Kidney epithelial cell (primary cell): ENCODE measurements around the gene MYO1D. TPM values are rescaled to one million over a fixed set of nuclear protein-coding genes. Genes with fewer than 3 reads are reported as not detected.
A peak's percentile ranks its signal among the peaks of the same experiment; 100 is the strongest.
"Not testable (repeated sequence)": the region's sequence is repeated elsewhere in the genome, so short reads cannot be mapped to it uniquely, and the experiment has no call there.

ENCODE experiments used
- DNase-seq: peaks from one replicate; pipeline ENCODE4 v3.0.0-alpha.2; 2010; ENCODE audit warnings: low read depth
- H3K27me3 ChIP-seq: 2 replicates; pipeline ENCODE4 v1.6.0; 2011; ENCODE audit warnings: low read length; ENCODE audit not compliant: control insufficient read depth, insufficient read depth
- H3K36me3 ChIP-seq: 2 replicates; pipeline ENCODE4 v1.5.1; 2011; ENCODE audit warnings: low read length; ENCODE audit not compliant: control insufficient read depth, insufficient read depth
- H3K4me3 ChIP-seq: 2 replicates; pipeline ENCODE4 v1.5.1; 2011; ENCODE audit warnings: low read depth, mild to moderate bottlenecking, control low read depth, low read length
- total RNA-seq: library from RNA; depleted of rRNA; stranded (reverse); fragments of >200 nt; gene quantifications from 2 replicates; pipeline ENCODE4 v1.2.3, GENCODE V29; 2015
- TF ChIP-seq, protein P1 (sequence below): IDR thresholded peaks from 2 replicates; pipeline ENCODE4 v1.5.1; 2011; ENCODE audit warnings: mild to moderate bottlenecking, moderate library complexity, low read length, control low read depth, inconsistent platforms; ENCODE audit not compliant: insufficient read depth, poor library complexity, severe bottlenecking

The MYO1D gene
- total RNA-seq, 1 donor from 2014 or later: 95.5 TPM

DNA sequence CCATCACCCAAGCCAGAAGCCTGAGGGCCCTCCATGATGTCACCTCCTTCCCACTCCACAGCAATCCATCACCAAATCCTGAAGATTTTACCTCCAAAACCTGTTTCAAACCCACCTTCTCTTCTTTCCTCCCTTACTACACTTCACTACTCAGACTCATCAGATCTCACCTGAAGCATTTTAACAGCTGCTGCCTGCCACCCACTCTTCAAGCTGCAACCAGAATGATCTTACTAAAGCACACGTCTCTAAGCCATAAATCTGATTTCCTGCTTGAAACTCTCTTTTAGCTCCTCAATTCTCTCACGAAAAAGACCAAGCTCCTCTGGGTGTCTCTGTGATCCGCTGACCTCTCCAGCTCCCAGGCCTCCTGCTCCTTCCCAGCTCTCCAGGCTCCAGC lies 343.6 kb downstream of the MYO1D start:
- Histone ChIP-seq H3K4me3 (no peak overlapping the region), H3K27me3 (no peaks in the 10 kb centered on the region), H3K36me3 (no peaks in the 10 kb centered on the region)
- no peak for DNase-seq
- TF ChIP-seq, protein P1, sequence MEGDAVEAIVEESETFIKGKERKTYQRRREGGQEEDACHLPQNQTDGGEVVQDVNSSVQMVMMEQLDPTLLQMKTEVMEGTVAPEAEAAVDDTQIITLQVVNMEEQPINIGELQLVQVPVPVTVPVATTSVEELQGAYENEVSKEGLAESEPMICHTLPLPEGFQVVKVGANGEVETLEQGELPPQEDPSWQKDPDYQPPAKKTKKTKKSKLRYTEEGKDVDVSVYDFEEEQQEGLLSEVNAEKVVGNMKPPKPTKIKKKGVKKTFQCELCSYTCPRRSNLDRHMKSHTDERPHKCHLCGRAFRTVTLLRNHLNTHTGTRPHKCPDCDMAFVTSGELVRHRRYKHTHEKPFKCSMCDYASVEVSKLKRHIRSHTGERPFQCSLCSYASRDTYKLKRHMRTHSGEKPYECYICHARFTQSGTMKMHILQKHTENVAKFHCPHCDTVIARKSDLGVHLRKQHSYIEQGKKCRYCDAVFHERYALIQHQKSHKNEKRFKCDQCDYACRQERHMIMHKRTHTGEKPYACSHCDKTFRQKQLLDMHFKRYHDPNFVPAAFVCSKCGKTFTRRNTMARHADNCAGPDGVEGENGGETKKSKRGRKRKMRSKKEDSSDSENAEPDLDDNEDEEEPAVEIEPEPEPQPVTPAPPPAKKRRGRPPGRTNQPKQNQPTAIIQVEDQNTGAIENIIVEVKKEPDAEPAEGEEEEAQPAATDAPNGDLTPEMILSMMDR: no peak

DNA sequence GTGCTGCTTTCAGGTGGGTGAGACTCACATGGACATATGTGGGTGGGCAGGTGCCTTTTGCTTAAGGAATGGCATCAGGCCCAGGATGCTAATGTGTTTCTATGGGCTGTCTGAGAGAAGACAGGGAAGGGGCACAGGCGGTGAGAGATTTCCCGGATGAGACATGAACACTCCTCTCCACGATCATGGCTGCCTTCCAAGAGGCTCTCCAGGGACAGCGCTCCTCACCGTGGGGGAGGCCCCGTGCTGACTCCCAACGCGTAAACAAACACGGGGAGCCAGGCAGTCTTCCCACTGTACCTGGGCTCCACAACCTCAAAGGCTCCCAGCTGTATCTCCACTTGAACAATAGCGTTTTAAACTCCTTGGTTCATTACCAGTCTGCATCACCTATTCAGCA lies 347.3 kb downstream of the MYO1D start:
- no peaks in the 10 kb centered on the region for H3K27me3 ChIP-seq
- H3K36me3 ChIP-seq: no peaks in the 10 kb centered on the region
- H3K4me3 ChIP-seq: no peak overlapping the region
- TF ChIP-seq, protein P1: no peak
- DNase-seq: no peak

DNA sequence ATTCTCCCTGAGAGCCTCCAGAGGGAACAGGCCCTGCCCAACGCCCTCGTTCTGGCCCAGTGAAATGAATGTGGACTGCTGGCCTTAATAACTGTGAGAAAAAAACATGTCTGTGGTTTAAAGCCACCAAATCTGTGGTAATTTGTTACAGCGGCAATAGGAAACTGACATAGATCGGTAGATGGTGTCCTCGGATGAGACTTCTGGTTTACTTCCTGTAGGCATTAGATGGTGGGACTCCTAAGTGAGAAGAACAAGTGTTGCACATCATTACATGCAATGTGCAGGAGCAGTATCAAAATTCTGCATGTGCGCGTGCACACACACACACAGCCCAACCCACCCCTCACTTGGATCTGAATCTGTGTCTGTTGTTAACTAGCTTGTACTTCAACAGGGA lies 348.1 kb downstream of the MYO1D start:
- no peak overlapping the region for H3K4me3 ChIP-seq
- DNase-seq: no peak
- TF ChIP-seq, protein P1: no peak
- no peaks in the 10 kb centered on the region for H3K36me3 ChIP-seq
- no peaks in the 10 kb centered on the region for H3K27me3 ChIP-seq

DNA sequence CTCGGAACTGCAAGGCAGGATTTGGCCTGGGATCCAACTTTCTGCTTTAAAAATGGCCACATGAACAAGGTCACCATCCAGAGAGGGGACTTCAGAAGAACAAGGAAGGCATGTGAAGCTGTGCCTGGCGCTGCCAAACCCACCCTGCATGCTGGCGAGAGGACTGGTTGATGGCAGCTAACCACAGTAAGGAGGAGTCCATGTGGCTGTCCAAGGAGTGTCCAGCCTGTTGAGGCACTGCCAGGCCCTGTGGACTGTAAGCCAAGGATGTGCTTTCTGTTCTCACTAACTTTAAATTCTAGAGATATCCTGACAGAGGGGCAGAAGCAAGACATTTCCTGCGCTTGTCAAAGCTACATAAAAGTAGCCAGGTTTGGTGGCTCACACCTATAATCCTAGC lies 349.8 kb downstream of the MYO1D start:
- no peak for DNase-seq
- no peaks in the 10 kb centered on the region for H3K27me3 ChIP-seq
- no peak overlapping the region for H3K4me3 ChIP-seq
- TF ChIP-seq, protein P1: no peak
- H3K36me3 ChIP-seq: no peaks in the 10 kb centered on the region

DNA sequence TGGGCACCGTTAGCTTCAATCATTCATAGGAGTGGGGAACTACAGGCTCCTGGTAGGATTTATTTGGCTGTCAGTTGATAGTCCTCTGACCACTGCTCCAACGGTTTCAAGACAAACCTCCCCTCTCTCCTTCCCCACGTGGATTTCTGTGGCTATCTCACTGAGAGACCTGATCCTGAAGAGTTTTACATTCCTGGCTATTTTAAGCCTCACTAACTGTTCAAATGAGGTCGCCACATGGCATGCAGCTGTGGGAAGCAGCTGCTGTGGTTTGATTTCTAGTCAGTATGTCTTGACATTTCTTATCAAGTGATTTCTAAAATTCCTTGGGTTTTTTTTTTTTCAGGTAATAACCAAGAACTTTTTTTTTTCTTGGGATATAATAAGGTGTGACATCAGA lies 351.8 kb downstream of the MYO1D start:
- peak; percentile 38 for DNase-seq
- Histone ChIP-seq H3K4me3 (no peak overlapping the region), H3K36me3 (no peaks in the 10 kb centered on the region), H3K27me3 (no peaks in the 10 kb centered on the region)
- TF ChIP-seq, protein P1: no peak

DNA sequence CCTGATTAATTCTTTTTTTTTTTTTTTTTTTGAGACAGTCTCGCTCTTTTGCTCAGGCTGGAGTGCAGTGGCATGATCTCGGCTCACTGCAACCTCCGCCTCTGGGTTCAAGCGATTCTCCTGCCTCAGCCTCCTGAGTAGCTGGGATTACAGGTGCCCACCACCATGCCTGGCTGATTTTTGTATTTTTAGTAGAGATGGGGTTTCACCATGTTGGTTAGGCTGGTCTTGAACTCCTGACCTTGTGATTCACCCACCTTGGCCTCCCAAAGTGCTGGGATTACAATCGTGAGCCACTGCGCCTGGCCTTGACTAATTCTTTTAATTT lies 352.4 kb downstream of the MYO1D start:
- not testable (repeated sequence) for H3K27me3 ChIP-seq, H3K36me3 ChIP-seq, H3K4me3 ChIP-seq, DNase-seq
